ENCODE results near the gene TEP1.
A peak's percentile ranks its signal among the peaks of the same experiment; 100 is the strongest.
"Not testable (repeated sequence)": the region's sequence is repeated elsewhere in the genome, so short reads cannot be mapped to it uniquely, and the experiment has no call there.

The TEP1 gene

GRCh38 chr14:20343092-20343861 is 70.0 kb downstream of the TEP1 start, which contains the start of gene PARP2:
TSS of gene PARP2 (plus strand) at chr14:20343635. CDS start at chr14:20343642, 7 bp downstream.
- peak; percentile 81 to 87 for DNase-seq (ENCODE audit: low read depth in 2 of 2)

GRCh38 chr14:20341646-20342045 is 71.7 kb downstream of the TEP1 start:
- DNase-seq (ENCODE audit: low read depth in 2 of 2), result no peak

- not testable (repeated sequence) for DNase-seq (ENCODE audit: low read depth in 2 of 2)
Measured at GRCh38 chr14:20341032-20341431, 72.3 kb downstream of the TEP1 start.

GRCh38 chr14:20334017-20334416 is 79.3 kb downstream of the TEP1 start:
- DNase-seq (ENCODE audit: low read depth in 2 of 2), result no peak

- no peak for DNase-seq (ENCODE audit: low read depth in 2 of 2)
Measured at GRCh38 chr14:20333494-20333841, 79.8 kb downstream of the TEP1 start.

- peak in 1 of 2 donors; percentile 13 for DNase-seq (ENCODE audit: low read depth in 2 of 2)
Measured at GRCh38 chr14:20332788-20333493, 80.4 kb downstream of the TEP1 start, which contains the start of gene CCNB1IP1. TSS of gene CCNB1IP1 (minus strand) at chr14:20333279. CDS start at chr14:20316523, 16,756 bp downstream.

GRCh38 chr14:20332431-20332787 is 80.9 kb downstream of the TEP1 start:
- no peak for DNase-seq (ENCODE audit: low read depth in 2 of 2)

- DNase-seq (ENCODE audit: low read depth in 2 of 2), result no peak
Measured at GRCh38 chr14:20331053-20331613, 82.2 kb downstream of the TEP1 start.

GRCh38 chr14:20329355-20329754 is 83.9 kb downstream of the TEP1 start:
- DNase-seq (ENCODE audit: low read depth in 2 of 2), result no peak

GRCh38 chr14:20328705-20329104 is 84.6 kb downstream of the TEP1 start:
- DNase-seq (ENCODE audit: low read depth in 2 of 2), result no peak

- no peak for DNase-seq (ENCODE audit: low read depth in 2 of 2)
Measured at GRCh38 chr14:20327005-20327869, 86.1 kb downstream of the TEP1 start.

- DNase-seq (ENCODE audit: low read depth in 2 of 2), result no peak
Measured at GRCh38 chr14:20317720-20318119, 95.6 kb downstream of the TEP1 start.
